H1 (cell line): ENCODE results near the gene INHBB. TPM values are rescaled to one million over a fixed set of nuclear protein-coding genes. Genes with fewer than 3 reads are reported as not detected.
"Not testable (repeated sequence)": the region's sequence is repeated elsewhere in the genome, so short reads cannot be mapped to it uniquely, and the experiment has no call there.

Experiments used
- CTCF ChIA-PET: fragments of 300-600 bp; sonication (Branson Sonifier 250); formaldehyde crosslinking; loops from one replicate; lab custom pipeline; 2021; ENCODE audit not compliant: partially characterized antibody; lab: Charles Lee
- POLR2A ChIA-PET: fragments of 300-600 bp; sonication (Branson Sonifier 250); formaldehyde crosslinking; loops from one replicate; lab custom pipeline; 2021; ENCODE audit warnings: inconsistent platforms; ENCODE audit not compliant: partially characterized antibody; lab: Charles Lee
- DNase-seq, 2 experiments: peaks; one replicate each; pipeline versions ENCODE4 v3.0.0 to v3.0.0-alpha.2; 2010 to 2022; ENCODE audit warnings: low spot score in 2 of 2, low read depth in 1 of 2, mixed read lengths in 1 of 2
- FAIRE-seq: peaks from 2 replicates; lab custom pipeline; 2011; peaks lifted over from hg19 to GRCh38; lab: Jason Lieb, UNC
- H2AFZ ChIP-seq: 2 replicates; pipeline ENCODE4 v1.8.1; 2012; ENCODE audit warnings: low read length, inconsistent platforms
- H2AK5ac ChIP-seq: 2 replicates; pipeline ENCODE4 v1.6.1; 2013; ENCODE audit warnings: low read depth, low read length
- H2BK120ac ChIP-seq: replicated peaks from 2 replicates; pipeline ENCODE3; 2013; ENCODE audit warnings: low read depth, low read length, inconsistent platforms
- H2BK12ac ChIP-seq: 2 replicates; pipeline ENCODE4 v1.6.1; 2013; ENCODE audit warnings: low read depth, low read length
- H2BK15ac ChIP-seq: 2 replicates; pipeline ENCODE4 v1.6.1; 2013; ENCODE audit warnings: low read length
- H2BK20ac ChIP-seq: 2 replicates; pipeline ENCODE4 v1.6.1; 2013; ENCODE audit warnings: low read length
- H2BK5ac ChIP-seq: 2 replicates; pipeline ENCODE4 v1.6.1; 2013; ENCODE audit warnings: low read depth, low read length
- H3K14ac ChIP-seq: 2 replicates; pipeline ENCODE4 v1.6.1; 2013; ENCODE audit warnings: inconsistent platforms; ENCODE audit not compliant: insufficient read length
- H3K18ac ChIP-seq: 2 replicates; pipeline ENCODE4 v1.6.1; 2013; ENCODE audit warnings: low read length; ENCODE audit errors: extremely low read depth
- H3K23ac ChIP-seq: 2 replicates; pipeline ENCODE4 v1.6.1; 2013; ENCODE audit warnings: inconsistent platforms; ENCODE audit not compliant: insufficient read length
- H3K23me2 ChIP-seq: 2 replicates; pipeline ENCODE4 v1.6.1; 2013; ENCODE audit warnings: low read depth, low read length
- H3K27ac ChIP-seq: 2 replicates; pipeline ENCODE4 v1.6.1; 2011; ENCODE audit warnings: low read depth, low read length, inconsistent platforms
- H3K27me3 ChIP-seq, 4 experiments: replicated peaks in 1 of 4; 1 replicate in 1 of 4; 2 replicates in 3 of 4; pipeline versions ENCODE4 v1.6.1 to v1.8.1; 2011 to 2013; ENCODE audit warnings: low read length in 3 of 4, mild to moderate bottlenecking in 3 of 4, inconsistent platforms in 2 of 4, mixed read lengths in 2 of 4, moderate library complexity in 1 of 4; ENCODE audit not compliant: control insufficient read depth in 3 of 4, insufficient read depth in 3 of 4; ENCODE audit errors: extremely low read depth in 1 of 4
- H3K36me3 ChIP-seq, 4 experiments: 2 replicates each; pipeline versions ENCODE4 v1.6.1 to v1.8.1; 2011 to 2013; ENCODE audit warnings: mild to moderate bottlenecking in 4 of 4, low read length in 3 of 4, moderate library complexity in 2 of 4, control low read depth in 1 of 4, inconsistent platforms in 1 of 4; ENCODE audit not compliant: insufficient read depth in 4 of 4, control insufficient read depth in 2 of 4
- H3K4ac ChIP-seq: replicated peaks from 2 replicates; pipeline ENCODE3; 2013; ENCODE audit warnings: low read length, low read depth, mixed read lengths, inconsistent platforms; ENCODE audit not compliant: insufficient read length
- H3K4me1 ChIP-seq, 4 experiments: replicated peaks in 1 of 4; 1 replicate in 1 of 4; 2 replicates in 3 of 4; pipeline versions ENCODE4 v1.6.1 to v1.8.1; 2011 to 2013; ENCODE audit warnings: low read length in 3 of 4, inconsistent platforms in 2 of 4, mixed read lengths in 1 of 4; ENCODE audit not compliant: insufficient read depth in 4 of 4, control insufficient read depth in 3 of 4
- H3K4me2 ChIP-seq, 2 experiments: 2 replicates each; pipeline versions ENCODE4 v1.6.1 to v1.8.1; 2011 to 2013; ENCODE audit warnings: low read depth in 2 of 2, low read length in 2 of 2, control low read depth in 1 of 2, inconsistent platforms in 1 of 2, mild to moderate bottlenecking in 1 of 2; ENCODE audit not compliant: insufficient read depth in 1 of 2
- H3K4me3 ChIP-seq, 4 experiments: fragments of 200-600, 300-600 bp in 1 of 4; sonication (generic), shearing (Covaris generic), sonication (Bioruptor Twin) in 1 of 4; 2 replicates each; pipeline versions ENCODE4 v1.5.1 to v1.8.1; 2011 to 2016; ENCODE audit warnings: low read length in 4 of 4, low read depth in 3 of 4, control low read depth in 2 of 4, inconsistent platforms in 2 of 4, mild to moderate bottlenecking in 2 of 4, mixed read lengths in 1 of 4, moderate library complexity in 1 of 4; ENCODE audit not compliant: insufficient read depth in 2 of 4; ENCODE audit errors: extremely low read depth in 1 of 4
- H3K56ac ChIP-seq: replicated peaks from 2 replicates; pipeline ENCODE3; 2013; ENCODE audit warnings: low read depth, mild to moderate bottlenecking, mixed read lengths, low read length, inconsistent platforms; ENCODE audit not compliant: insufficient read length
- H3K79me1 ChIP-seq: 2 replicates; pipeline ENCODE4 v1.6.1; 2013; ENCODE audit warnings: low read depth, low read length, control low read depth
- H3K79me2 ChIP-seq, 2 experiments: 2 replicates each; pipeline versions ENCODE4 v1.6.1 to v1.8.1; 2012 to 2013; ENCODE audit warnings: low read length in 2 of 2, mild to moderate bottlenecking in 2 of 2, inconsistent platforms in 1 of 2; ENCODE audit not compliant: insufficient read depth in 2 of 2, control insufficient read depth in 1 of 2
- H3K9ac ChIP-seq, 4 experiments: replicated peaks in 1 of 4; 1 replicate in 1 of 4; 2 replicates in 3 of 4; pipeline versions ENCODE4 v1.6.1 to v1.8.1; 2011 to 2013; ENCODE audit warnings: low read depth in 3 of 4, low read length in 3 of 4, control low read depth in 2 of 4, mild to moderate bottlenecking in 2 of 4, moderate library complexity in 2 of 4, inconsistent platforms in 1 of 4; ENCODE audit errors: extremely low read depth in 1 of 4
- H3K9me3 ChIP-seq, 2 experiments: 2 replicates each; pipeline versions ENCODE4 v1.6.1 to v1.8.1; 2012 to 2013; ENCODE audit warnings: mild to moderate bottlenecking in 2 of 2, moderate library complexity in 2 of 2, control low read depth in 1 of 2, inconsistent platforms in 1 of 2, low read depth in 1 of 2, low read length in 1 of 2, mixed read lengths in 1 of 2; ENCODE audit not compliant: insufficient read depth in 2 of 2
- H4K20me1 ChIP-seq, 2 experiments: replicated peaks in 1 of 2; 2 replicates each; pipeline versions ENCODE3 to v1.8.1; 2011 to 2013; ENCODE audit warnings: inconsistent platforms in 2 of 2, low read length in 2 of 2, mild to moderate bottlenecking in 1 of 2; ENCODE audit not compliant: insufficient read depth in 2 of 2, control insufficient read depth in 1 of 2
- H4K5ac ChIP-seq: 2 replicates; pipeline ENCODE4 v1.6.1; 2013; ENCODE audit warnings: low read length, low read depth, mixed read lengths, inconsistent platforms; ENCODE audit not compliant: insufficient read length
- H4K8ac ChIP-seq: 2 replicates; pipeline ENCODE4 v1.8.0; 2013; ENCODE audit warnings: mild to moderate bottlenecking, moderate library complexity, low read length, inconsistent platforms; ENCODE audit not compliant: insufficient read depth; ENCODE audit errors: extremely low read depth
- H4K91ac ChIP-seq: replicated peaks from 2 replicates; pipeline ENCODE3; 2013; ENCODE audit warnings: low read length, mixed read lengths, inconsistent platforms; ENCODE audit not compliant: insufficient read length
- WGBS, 2 experiments: shearing (Covaris generic) in 1 of 2; methylation state at CpG; one replicate each; pipeline versions ENCODE4 v1.1.6 to v1.1.7; 2013 to 2015; ENCODE audit warnings: low lambda C conversion rate in 2 of 2, mixed read lengths in 2 of 2, inconsistent platforms in 1 of 2, low coverage in 1 of 2, missing lambda C conversion rate in 1 of 2; ENCODE audit not compliant: insufficient replicate concordance in 2 of 2, insufficient coverage in 1 of 2, insufficient read length in 1 of 2; ENCODE audit errors: extremely low coverage in 1 of 2, missing lambda C conversion rate in 1 of 2; 5-methylcytosine and 5-hydroxymethylcytosine counted together
- polyA plus RNA-seq, 7 experiments: library from polyadenylated mRNA; depleted of rRNA in 3 of 7; stranded (reverse) in 5 of 7; unstranded in 2 of 7; fragments of >200 nt in 5 of 7; fragments of 200-250 nt in 2 of 7; gene quantifications; 1 replicate in 5 of 7; 2 replicates in 1 of 7; 4 replicates in 1 of 7; pipeline versions ENCODE4 v1.2.1 to v1.2.3, GENCODE V29; 2011 to 2013; ENCODE audit warnings: missing spikeins in 2 of 7, mixed read lengths in 2 of 7
- total RNA-seq: library from RNA; stranded (reverse); fragmentation: NEBNext Ultra II Directional; extraction: Animal tissue kit (Norgen Biotek cat#: 25700); gene quantifications from 2 replicates; pipeline ENCODE4 v1.2.1, GENCODE V29; 2021

Gene INHBB
- total and polyA plus RNA-seq, 2 of the 8 experiments (the other 6 are each of a cell fraction or from before 2014, with no cell fraction given) = 0.30 to 0.32 TPM

DNA sequence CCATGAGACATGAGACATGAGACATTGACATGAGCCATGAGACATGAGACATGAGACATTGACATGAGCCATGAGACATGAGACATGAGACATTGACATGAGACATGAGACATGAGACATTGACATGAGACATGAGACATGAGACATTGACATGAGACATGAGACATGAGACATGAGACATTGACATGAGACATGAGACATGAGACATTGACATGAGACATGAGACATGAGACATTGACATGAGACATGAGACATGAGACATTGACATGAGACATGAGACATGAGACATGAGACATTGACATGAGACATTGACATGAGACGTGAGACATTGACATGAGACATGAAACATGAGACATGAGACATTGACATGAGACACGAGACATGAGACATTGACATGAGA lies 45.4 kb downstream of the INHBB start:
- H4K5ac ChIP-seq, H3K9ac ChIP-seq, H2BK15ac ChIP-seq, H2AK5ac ChIP-seq, DNase-seq, H3K23ac ChIP-seq, H2AFZ ChIP-seq, CTCF ChIA-PET, H3K56ac ChIP-seq, H3K14ac ChIP-seq, H2BK5ac ChIP-seq, H3K79me2 ChIP-seq, H2BK120ac ChIP-seq, H3K4me2 ChIP-seq, H4K8ac ChIP-seq, H3K4me3 ChIP-seq, H3K27me3 ChIP-seq, H3K9me3 ChIP-seq, H4K91ac ChIP-seq, H3K23me2 ChIP-seq, H3K4ac ChIP-seq, H4K20me1 ChIP-seq, FAIRE-seq, H3K27ac ChIP-seq, H3K79me1 ChIP-seq, POLR2A ChIA-PET, H2BK12ac ChIP-seq, H3K18ac ChIP-seq, H2BK20ac ChIP-seq, H3K36me3 ChIP-seq: not testable (repeated sequence)
- H3K4me1 ChIP-seq = peaks cover 0 to 12% (median 0%) of the 10 kb centered on the region in 4 experiments; a peak in 2 of 7 replicates
- 50% methylated on average over 2 of the region's 2 CpGs; no CpG with 5 or more reads in 1 of the 2 experiments for WGBS, 2 experiments
